ENCODE data around the gene VPS26A.

The VPS26A gene

GRCh38 chr10:69123747-69124562 is at the start of gene VPS26A:
VPS26A (plus strand) TSS chr10:69124178; CDS start chr10:69124278, 100 bp downstream.
- peak; percentile 98 to 99 for DNase-seq (ENCODE audit: low read depth in 1 of 2, low spot score in 1 of 2)

- no peak for DNase-seq (ENCODE audit: low read depth in 1 of 2, low spot score in 1 of 2)
Measured at GRCh38 chr10:69074532-69074931, 49.4 kb upstream of the VPS26A start.

- DNase-seq (ENCODE audit: low read depth in 1 of 2, low spot score in 1 of 2) = no peak
Measured at GRCh38 chr10:69075431-69075830, 48.5 kb upstream of the VPS26A start.

GRCh38 chr10:69078311-69078710 is 45.7 kb upstream of the VPS26A start:
- DNase-seq (ENCODE audit: low read depth in 1 of 2, low spot score in 1 of 2) = no peak

DNA sequence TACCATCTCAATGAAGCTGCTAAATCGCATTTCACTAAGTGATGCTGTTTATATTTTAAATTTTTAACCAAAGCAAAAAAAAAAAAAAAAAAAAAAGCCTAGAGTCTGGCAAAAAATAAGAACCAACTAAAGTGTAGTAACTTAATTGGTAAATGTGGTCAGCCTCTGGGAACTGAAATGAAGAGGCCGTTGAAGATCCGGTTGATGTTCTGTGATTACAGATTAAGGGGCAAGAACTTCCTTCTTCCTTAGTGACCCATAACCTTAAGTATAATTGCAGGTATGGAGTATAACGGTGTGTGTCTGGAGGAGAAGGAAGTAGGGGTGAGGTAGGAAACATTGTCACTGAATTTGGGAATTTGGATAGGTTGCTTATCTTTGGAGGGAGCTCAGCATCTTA is 43.8 kb upstream of the VPS26A start:
- no peak for DNase-seq (ENCODE audit: low read depth in 1 of 2, low spot score in 1 of 2)

DNA sequence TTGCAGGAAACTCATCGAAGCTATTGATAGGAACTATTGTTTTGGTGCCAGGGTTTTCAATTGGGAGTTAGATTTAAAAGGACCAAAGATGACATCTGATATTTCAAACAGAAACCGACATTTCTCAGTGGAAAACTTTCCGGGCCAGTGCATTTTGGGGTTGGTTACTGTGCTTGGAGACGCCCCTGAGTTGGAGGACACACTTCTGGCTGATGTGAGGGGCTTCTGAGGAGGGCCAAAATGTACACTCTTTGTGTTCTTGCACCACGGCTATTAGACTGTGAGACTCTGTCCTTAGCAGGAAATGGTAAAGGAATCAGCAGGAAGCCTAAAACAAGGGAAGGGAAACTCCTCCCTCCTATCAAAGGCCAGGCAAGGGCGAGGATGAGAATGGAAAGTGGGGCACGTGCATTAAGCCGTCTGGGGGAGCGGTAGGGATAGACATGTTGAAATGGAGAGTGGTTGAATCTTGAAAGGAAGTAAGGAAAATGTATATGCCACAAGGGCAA is 37.9 kb upstream of the VPS26A start:
- no peak for DNase-seq (ENCODE audit: low read depth in 1 of 2, low spot score in 1 of 2)

GRCh38 chr10:69087590-69088470 is 36.1 kb upstream of the VPS26A start, which contains the start of gene SRGN:
SRGN (plus strand) TSS chr10:69088103; CDS start chr10:69088158, 55 bp downstream.
- peak in 1 of 2 donors; percentile 42 for DNase-seq (ENCODE audit: low read depth in 1 of 2, low spot score in 1 of 2)

DNA sequence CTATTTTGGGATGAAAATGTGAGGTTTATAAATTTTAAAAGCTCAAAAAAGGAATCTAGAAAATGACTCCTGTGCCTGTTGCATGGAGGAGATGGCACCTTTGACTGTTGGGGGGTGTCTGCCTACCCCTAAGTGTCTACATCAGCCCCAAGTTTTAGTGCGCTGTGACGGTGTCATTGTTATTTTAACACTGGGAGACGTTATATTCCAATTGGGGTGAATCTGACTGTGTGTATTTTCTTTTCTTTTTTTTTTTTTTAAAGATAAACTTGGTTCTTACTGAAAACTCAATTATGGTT is 35.6 kb upstream of the VPS26A start:
- DNase-seq (ENCODE audit: low read depth in 1 of 2, low spot score in 1 of 2) = no peak

- DNase-seq (ENCODE audit: low read depth in 1 of 2, low spot score in 1 of 2) = no peak
Measured at GRCh38 chr10:69088801-69089501, 35.0 kb upstream of the VPS26A start.

DNA sequence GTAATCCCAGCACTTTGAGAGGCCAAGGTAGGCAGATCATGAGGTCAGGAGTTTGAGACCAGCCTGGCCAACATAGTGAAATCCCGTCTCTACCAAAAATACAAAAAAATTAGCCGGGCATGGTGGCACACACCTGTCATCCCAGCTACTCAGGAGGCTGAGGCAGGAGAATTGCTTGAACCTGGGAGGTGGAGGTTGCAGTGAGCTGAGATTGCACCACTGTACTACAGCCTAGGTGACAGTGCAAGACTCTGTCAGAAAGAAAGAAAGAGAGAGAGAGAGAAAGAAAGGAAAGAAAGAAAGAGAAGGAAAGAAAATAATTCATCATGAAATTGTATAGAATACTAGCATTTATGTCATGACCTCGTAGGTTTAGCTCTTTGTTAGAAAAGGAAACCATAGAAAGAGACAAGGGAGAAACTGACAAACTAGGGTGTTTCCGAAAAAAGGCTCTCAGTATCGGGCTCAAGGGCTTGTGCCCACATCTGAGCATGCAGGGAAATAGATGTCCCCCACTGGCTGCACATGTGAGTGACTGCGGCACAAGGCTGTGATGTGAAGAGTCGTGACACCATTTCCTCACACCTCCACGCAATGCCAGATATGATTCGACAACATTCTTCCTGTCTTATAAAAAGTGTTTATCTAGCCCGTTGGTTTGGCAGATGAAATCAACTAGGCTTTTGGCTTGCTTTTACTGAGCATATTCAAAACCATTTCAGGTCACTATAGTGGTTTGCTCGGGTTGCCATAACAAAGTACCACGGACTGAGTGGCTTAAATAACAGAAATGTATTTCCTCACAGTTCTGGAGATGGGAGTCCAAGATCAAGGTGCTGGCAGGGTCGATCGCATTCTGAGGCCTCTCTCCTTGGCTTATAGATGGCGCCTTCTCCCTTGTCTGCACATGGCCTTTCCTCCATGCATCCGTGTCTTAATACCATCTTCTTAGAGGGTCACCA is 34.1 kb upstream of the VPS26A start:
- peak; percentile 27 to 37 for DNase-seq (ENCODE audit: low read depth in 1 of 2, low spot score in 1 of 2)

- DNase-seq (ENCODE audit: low read depth in 1 of 2, low spot score in 1 of 2) = no peak
Measured at GRCh38 chr10:69090685-69091084, 33.3 kb upstream of the VPS26A start.

- DNase-seq (ENCODE audit: low read depth in 1 of 2, low spot score in 1 of 2) = no peak
Measured at GRCh38 chr10:69091143-69091651, 32.8 kb upstream of the VPS26A start.

DNA sequence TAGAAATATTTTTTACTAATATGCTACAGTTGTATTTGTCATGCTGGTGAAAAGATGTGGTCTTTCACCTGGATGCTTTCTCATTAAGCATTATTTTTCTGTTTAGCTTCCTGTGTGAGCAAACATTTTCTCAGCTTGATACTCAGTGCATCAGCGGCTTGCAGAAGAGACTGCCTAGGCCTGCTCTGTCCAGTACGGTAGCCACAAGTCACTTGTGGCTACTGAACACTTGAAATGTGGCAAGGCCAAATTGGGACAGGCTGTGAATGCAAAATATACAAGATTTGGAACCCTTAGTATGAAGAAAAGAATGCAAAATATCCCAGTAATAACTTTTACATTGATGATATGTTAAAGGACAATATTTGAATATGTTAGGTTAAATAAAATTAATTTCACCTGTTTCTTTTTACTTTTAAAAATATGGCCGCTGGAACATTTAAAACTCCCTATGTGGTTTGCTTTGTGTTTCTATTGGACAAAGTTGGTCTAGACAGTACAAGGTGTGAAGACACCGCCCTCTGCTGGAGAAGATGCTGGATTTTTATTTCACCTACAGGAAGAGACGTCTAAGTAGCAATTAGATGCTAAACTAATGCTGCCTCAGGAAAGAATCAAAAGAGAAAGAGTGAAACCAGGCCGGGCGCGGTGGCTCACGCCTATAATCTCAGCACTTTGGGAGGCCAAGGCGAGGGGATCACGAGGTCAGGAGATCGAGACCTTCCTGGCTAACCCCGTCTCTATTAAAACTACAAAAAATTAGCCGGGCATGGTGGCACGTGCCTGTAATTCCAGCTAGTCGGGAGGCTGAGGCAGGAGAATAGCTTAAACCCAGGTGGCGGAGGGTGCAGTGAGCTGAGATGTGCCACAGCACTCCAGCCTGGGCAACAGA is 30.8 kb upstream of the VPS26A start:
- peak; percentile 19 to 60 for DNase-seq (ENCODE audit: low read depth in 1 of 2, low spot score in 1 of 2)

DNA sequence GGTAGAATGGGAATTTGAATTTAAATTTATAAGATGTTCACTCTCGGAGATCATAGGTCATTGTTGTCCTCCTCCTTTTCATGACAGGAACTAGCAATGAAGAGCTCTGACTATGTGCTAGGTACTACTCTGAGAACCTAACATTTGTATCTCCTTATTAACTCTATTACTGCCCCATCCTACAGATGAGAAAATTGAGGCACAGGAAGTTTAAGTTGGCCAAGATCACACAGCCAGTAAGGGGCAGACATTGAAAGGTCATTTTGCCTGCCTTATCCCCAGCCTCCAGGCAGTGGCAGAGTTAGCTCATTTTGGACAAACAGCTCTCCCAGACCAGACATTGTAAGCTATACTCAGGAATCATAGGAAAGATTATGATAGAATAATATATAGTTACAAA is 30.0 kb upstream of the VPS26A start:
- no peak for DNase-seq (ENCODE audit: low read depth in 1 of 2, low spot score in 1 of 2)

DNA sequence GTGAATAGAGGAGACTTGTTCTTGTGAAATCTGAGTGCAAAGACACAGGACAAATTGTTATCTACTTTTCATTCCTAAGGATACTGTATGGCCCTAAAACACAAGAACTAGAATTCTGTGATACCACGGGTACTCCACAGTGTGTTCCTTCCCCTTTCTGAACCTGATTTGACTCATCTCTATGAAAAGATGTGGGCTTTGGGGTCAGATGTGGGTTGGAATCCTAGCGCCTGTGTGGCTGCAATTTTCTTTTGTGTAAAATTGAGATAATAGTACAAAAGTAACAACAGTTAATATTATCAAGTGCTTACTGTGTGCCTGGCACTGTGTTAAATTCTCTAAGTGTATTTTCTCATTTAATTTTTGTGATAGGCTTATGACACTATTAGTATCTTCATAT is 27.9 kb upstream of the VPS26A start:
- DNase-seq (ENCODE audit: low read depth in 1 of 2, low spot score in 1 of 2) = no peak

DNA sequence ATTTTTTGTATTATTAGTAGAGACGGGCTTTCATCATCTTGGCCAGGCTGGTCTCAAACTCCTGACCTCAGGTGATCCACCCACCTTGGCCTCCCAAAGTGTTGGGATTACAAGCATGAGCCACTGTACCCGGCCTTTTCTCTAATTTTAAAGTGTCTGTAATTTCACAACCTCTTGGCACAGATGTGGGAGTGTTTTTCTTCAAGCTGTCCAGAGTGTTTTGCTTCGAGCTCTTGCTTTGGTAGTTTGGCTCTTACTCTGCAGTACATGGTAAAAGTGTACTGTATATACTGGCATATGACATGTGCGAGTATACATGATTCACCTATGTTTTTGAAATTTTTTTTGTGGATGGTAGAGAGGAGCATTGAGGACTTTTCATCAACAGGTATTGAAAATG is 26.2 kb upstream of the VPS26A start:
- DNase-seq (ENCODE audit: low read depth in 1 of 2, low spot score in 1 of 2) = no peak

GRCh38 chr10:69100136-69100872 is 23.7 kb upstream of the VPS26A start:
- DNase-seq (ENCODE audit: low read depth in 1 of 2, low spot score in 1 of 2) = no peak

DNA sequence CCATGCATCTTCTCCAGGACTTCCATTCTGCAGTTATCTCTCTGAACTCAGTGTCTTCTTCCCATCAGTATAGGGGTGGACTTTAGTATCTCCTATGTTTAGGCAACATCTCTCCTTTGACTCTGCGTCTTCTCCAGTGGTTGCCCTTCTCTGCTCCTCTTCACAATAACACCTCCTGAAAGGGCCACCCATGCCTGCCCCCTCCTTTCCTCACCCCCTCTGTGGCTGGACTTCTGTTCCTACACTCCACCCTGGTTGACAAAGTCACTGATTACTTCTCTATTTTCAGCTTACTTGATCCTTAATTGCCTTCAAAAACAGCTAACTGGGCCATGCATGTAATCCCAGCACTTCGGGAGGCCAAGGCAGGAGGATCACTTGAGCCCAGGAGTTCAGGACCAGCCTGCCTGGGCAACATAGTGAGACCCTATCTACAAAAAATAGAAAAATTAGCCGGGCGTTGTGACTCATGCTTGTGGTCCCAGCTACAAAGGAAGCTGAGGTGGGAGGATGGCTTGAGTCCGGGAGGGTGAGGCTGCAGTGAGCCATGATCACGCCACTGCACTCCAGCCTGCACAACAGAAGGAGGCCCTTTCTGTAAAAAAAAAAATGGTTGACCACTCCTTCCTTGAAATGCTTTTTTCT is 22.4 kb upstream of the VPS26A start:
- no peak for DNase-seq (ENCODE audit: low read depth in 1 of 2, low spot score in 1 of 2)
